SK-N-MC (cell line): ENCODE results near the gene VAV2.

Source experiments
- EZH2 ChIP-seq: fragments of 200-600 bp; sonication (generic); IDR thresholded peaks from one replicate; pipeline ENCODE4 v1.6.1; 2017; ENCODE audit warnings: antibody characterized with exemption
- FOXP2 ChIP-seq: optimal IDR thresholded peaks from 2 replicates; pipeline ENCODE3; 2011; ENCODE audit warnings: mild to moderate bottlenecking, moderate library complexity; ENCODE audit not compliant: insufficient read depth; ENCODE audit errors: extremely low read length, control extremely low read depth
- POLR2AphosphoS5 ChIP-seq: IDR thresholded peaks from 2 replicates; pipeline ENCODE4 v1.6.1; 2012; ENCODE audit warnings: mild to moderate bottlenecking, low read depth, low read length, borderline replicate concordance

- TF ChIP-seq EZH2 (no peak), POLR2AphosphoS5 (no peak), FOXP2 (no peak)
Measured at GRCh38 chr9:133901184-133901835, 90.8 kb downstream of the VAV2 start.
